Upper lobe of left lung (tissue), 4 donors: Measurements from ENCODE around the gene UGT3A1.

ENCODE experiments used
- CTCF ChIP-seq, 6 experiments: fragments of 450-650 bp in 4 of 6; fragments of 200-600 bp in 2 of 6; sonication (generic) in 2 of 6; IDR thresholded peaks; one replicate each; pipeline ENCODE4 v1.5.1; 2016 to 2019; ENCODE audit warnings: antibody characterized with exemption in 6 of 6
- POLR2AphosphoS5 ChIP-seq, 2 donors: sonication (generic); formaldehyde crosslinking; IDR thresholded peaks; one replicate each; pipeline ENCODE4 v1.5.1; 2017; ENCODE audit warnings: antibody characterized with exemption in 2 of 2

- TF ChIP-seq POLR2AphosphoS5 (IDR thresholded peaks at IDR 0.05) (no peak), CTCF (IDR thresholded peaks at IDR 0.05) (no peak)
Observed at GRCh38 chr5:36001032-36001431, 9.8 kb upstream of the UGT3A1 start.
